H9 (cell line): ENCODE data around the gene ST3GAL5. TPM values are rescaled to one million over a fixed set of nuclear protein-coding genes. Genes with fewer than 3 reads are reported as not detected.

ENCODE experiments used
- DNase-seq: peaks from one replicate; pipeline ENCODE4 v3.0.0-alpha.2; 2017
- H2AFZ ChIP-seq: one replicate; pipeline ENCODE4 v1.6.1; 2013; ENCODE audit warnings: mild to moderate bottlenecking, low read length, control low read depth, moderate library complexity
- H2AK5ac ChIP-seq: 2 replicates; pipeline ENCODE4 v1.6.1; 2013; ENCODE audit warnings: low read length, control low read depth, mixed read lengths; ENCODE audit not compliant: insufficient read length
- H2BK120ac ChIP-seq: one replicate; pipeline ENCODE4 v1.6.1; 2013; ENCODE audit warnings: low read depth, mild to moderate bottlenecking, low read length, control low read depth, inconsistent platforms; ENCODE audit not compliant: poor library complexity, severe bottlenecking
- H2BK12ac ChIP-seq: 2 replicates; pipeline ENCODE4 v1.6.1; 2013; ENCODE audit warnings: low read length, control low read depth, mixed read lengths, low read depth; ENCODE audit not compliant: insufficient read length
- H2BK15ac ChIP-seq: 2 replicates; pipeline ENCODE4 v1.6.1; 2013; ENCODE audit warnings: low read depth, low read length, control low read depth
- H2BK20ac ChIP-seq: one replicate; pipeline ENCODE4 v1.6.1; 2013; ENCODE audit warnings: low read depth, mild to moderate bottlenecking, low read length, control low read depth, inconsistent platforms; ENCODE audit not compliant: poor library complexity, severe bottlenecking
- H2BK5ac ChIP-seq: 2 replicates; pipeline ENCODE4 v1.6.1; 2013; ENCODE audit warnings: low read length, control low read depth, mixed read lengths; ENCODE audit not compliant: insufficient read length
- H3K14ac ChIP-seq: 2 replicates; pipeline ENCODE4 v1.6.1; 2013; ENCODE audit warnings: low read length, control low read depth; ENCODE audit not compliant: insufficient read depth
- H3K18ac ChIP-seq: 2 replicates; pipeline ENCODE4 v1.6.1; 2013; ENCODE audit warnings: low read depth, mild to moderate bottlenecking, mixed read lengths, low read length, control low read depth; ENCODE audit not compliant: insufficient read length
- H3K23ac ChIP-seq: 2 replicates; pipeline ENCODE4 v1.6.1; 2013; ENCODE audit warnings: low read length, control low read depth, mixed read lengths, low read depth; ENCODE audit not compliant: insufficient read length
- H3K23me2 ChIP-seq: 2 replicates; pipeline ENCODE4 v1.6.1; 2013; ENCODE audit warnings: low read depth, mild to moderate bottlenecking, mixed read lengths, low read length, control low read depth; ENCODE audit not compliant: insufficient read length, poor library complexity, severe bottlenecking
- H3K27ac ChIP-seq: 2 replicates; pipeline ENCODE4 v1.5.1; 2013; ENCODE audit warnings: low read length, control low read depth, mixed read lengths, low read depth; ENCODE audit not compliant: insufficient read length
- H3K27me3 ChIP-seq: 2 replicates; pipeline ENCODE4 v1.6.1; 2013; ENCODE audit warnings: low read length, control low read depth, inconsistent platforms; ENCODE audit not compliant: insufficient read depth
- H3K4ac ChIP-seq: 2 replicates; pipeline ENCODE4 v1.6.1; 2013; ENCODE audit warnings: low read depth, mild to moderate bottlenecking, control low read depth, inconsistent platforms, low read length, moderate library complexity
- H3K4me1 ChIP-seq: 2 replicates; pipeline ENCODE4 v1.6.1; 2013; ENCODE audit warnings: low read length, control low read depth, inconsistent platforms; ENCODE audit not compliant: insufficient read depth
- H3K4me2 ChIP-seq: 2 replicates; pipeline ENCODE4 v1.6.1; 2013; ENCODE audit warnings: low read length, control low read depth, mixed read lengths; ENCODE audit not compliant: insufficient read length, insufficient read depth
- H3K56ac ChIP-seq: 2 replicates; pipeline ENCODE4 v1.6.1; 2013; ENCODE audit warnings: low read depth, mild to moderate bottlenecking, mixed read lengths, low read length, control low read depth; ENCODE audit not compliant: insufficient read length
- H3K79me1 ChIP-seq: 2 replicates; pipeline ENCODE4 v1.6.1; 2013; ENCODE audit warnings: low read depth, mild to moderate bottlenecking, moderate library complexity, low read length, control low read depth, inconsistent platforms; ENCODE audit not compliant: insufficient read depth, poor library complexity, severe bottlenecking
- H3K79me2 ChIP-seq: 2 replicates; pipeline ENCODE4 v1.6.1; 2013; ENCODE audit warnings: low read length, control low read depth, inconsistent platforms; ENCODE audit not compliant: insufficient read depth
- H3K9ac ChIP-seq: 2 replicates; pipeline ENCODE4 v1.6.1; 2013; ENCODE audit warnings: low read length, control low read depth, mixed read lengths; ENCODE audit not compliant: insufficient read length; ENCODE audit errors: extremely low read depth
- H3K9me3 ChIP-seq: one replicate; pipeline ENCODE4 v1.6.1; 2013; ENCODE audit warnings: low read depth, low read length, inconsistent platforms; ENCODE audit not compliant: control insufficient read depth
- H3T11ph ChIP-seq: one replicate; pipeline ENCODE4 v1.6.1; 2013; ENCODE audit warnings: mild to moderate bottlenecking, low read length, control low read depth, inconsistent platforms
- H4K20me1 ChIP-seq: one replicate; pipeline ENCODE4 v1.6.1; 2013; ENCODE audit not compliant: control insufficient read depth, insufficient read length, insufficient read depth
- H4K5ac ChIP-seq: 2 replicates; pipeline ENCODE4 v1.6.1; 2013; ENCODE audit warnings: low read depth, mild to moderate bottlenecking, mixed read lengths, low read length, control low read depth; ENCODE audit not compliant: insufficient read length
- H4K8ac ChIP-seq: replicated peaks from 2 replicates; pipeline ENCODE4 v1.6.1; 2013; ENCODE audit warnings: low read length, control low read depth, mixed read lengths, low read depth; ENCODE audit not compliant: insufficient read length
- H4K91ac ChIP-seq: 2 replicates; pipeline ENCODE4 v1.6.1; 2013; ENCODE audit warnings: low read depth, mild to moderate bottlenecking, moderate library complexity, mixed read lengths, low read length, control low read depth; ENCODE audit not compliant: insufficient read length
- H3K27ac Mint-ChIP-seq, 3 experiments: 2 replicates in 2 of 3; 3 replicates in 1 of 3; pipeline ENCODE4 v1.8.0; 2020 to 2021; ENCODE audit warnings: mixed read lengths in 3 of 3, mild to moderate bottlenecking in 1 of 3, moderate library complexity in 1 of 3
- H3K27me3 Mint-ChIP-seq: 2 replicates; pipeline ENCODE4 v1.8.0; 2021; ENCODE audit warnings: low read depth, mild to moderate bottlenecking, moderate library complexity, mixed read lengths
- H3K36me3 Mint-ChIP-seq, 3 experiments: 2 replicates in 2 of 3; 3 replicates in 1 of 3; pipeline ENCODE4 v1.8.0; 2020 to 2021; ENCODE audit warnings: low read depth in 3 of 3, mixed read lengths in 3 of 3; ENCODE audit not compliant: insufficient read depth in 1 of 3
- H3K4me1 Mint-ChIP-seq, 2 experiments: 2 replicates each; pipeline ENCODE4 v1.8.0; 2020; ENCODE audit warnings: mixed read lengths in 2 of 2
- H3K4me3 Mint-ChIP-seq, 2 experiments: 2 replicates in 1 of 2; 3 replicates in 1 of 2; pipeline ENCODE4 v1.8.0; 2020 to 2021; ENCODE audit warnings: mild to moderate bottlenecking in 2 of 2, mixed read lengths in 2 of 2, moderate library complexity in 1 of 2
- H3K9me3 Mint-ChIP-seq, 2 experiments: 2 replicates in 1 of 2; 3 replicates in 1 of 2; pipeline ENCODE4 v1.8.0; 2020; ENCODE audit warnings: mild to moderate bottlenecking in 2 of 2, mixed read lengths in 2 of 2, moderate library complexity in 1 of 2
- CTCF ChIP-seq: fragments of 200-600 bp; sonication (generic); conservative IDR thresholded peaks from 3 replicates; pipeline ENCODE4 v1.8.0; 2021; ENCODE audit warnings: antibody characterized with exemption, mild to moderate bottlenecking
- WGBS: extraction: QIAGEN DNeasy Blood & Tissue Kit; methylation state at CpG from one replicate; pipeline ENCODE4 v1.1.7; 2013; ENCODE audit warnings: missing lambda C conversion rate, low lambda C conversion rate, mixed read lengths; ENCODE audit not compliant: insufficient read length; ENCODE audit errors: extremely low coverage; 5-methylcytosine and 5-hydroxymethylcytosine counted together
- total RNA-seq: library from RNA; stranded (reverse); gene quantifications from 2 replicates; pipeline ENCODE4 v1.2.1, GENCODE V29; 2021

Gene ST3GAL5
- total RNA-seq, 1 experiment from 2014 or later: 3.3 TPM

- H3K4me1 ChIP-seq: no peaks in the 10 kb centered on the region
- no peak overlapping the region for H3K4me2 ChIP-seq
- no peak overlapping the region for H3K4ac ChIP-seq
- H2BK15ac ChIP-seq: no peak overlapping the region
- H3K9me3 ChIP-seq: no peaks in the 10 kb centered on the region
- H3K23me2 ChIP-seq: no peaks in the 10 kb centered on the region
- TF ChIP-seq CTCF: no peak
- no peak overlapping the region for H3K56ac ChIP-seq
- no peak overlapping the region for H3K14ac ChIP-seq
- H4K91ac ChIP-seq: no peak overlapping the region
- H2AK5ac ChIP-seq: no peak overlapping the region
- H3K4me1 Mint-ChIP-seq: peaks cover 0 to 6% of the 10 kb centered on the region in 2 experiments; a peak in 2 of 4 replicates
- no peak overlapping the region for H4K5ac ChIP-seq
- no peak overlapping the region for H2BK12ac ChIP-seq
- no peaks in the 10 kb centered on the region for H3K36me3 Mint-ChIP-seq
- no peak overlapping the region for H2AFZ ChIP-seq
- no peak overlapping the region for H3K9ac ChIP-seq
- H3K27me3 ChIP-seq: no peaks in the 10 kb centered on the region
- no CpG with 5 or more reads among the region's 4 CpGs for WGBS
- H3K27me3 Mint-ChIP-seq: peaks cover 12% of the 10 kb centered on the region
- no peak overlapping the region for H2BK20ac ChIP-seq
- H3T11ph ChIP-seq: no peak overlapping the region
- no peak overlapping the region for H2BK120ac ChIP-seq
- no peak overlapping the region for H3K27ac ChIP-seq
- no peak overlapping the region for H3K23ac ChIP-seq
- H2BK5ac ChIP-seq: no peak overlapping the region
- H3K27ac Mint-ChIP-seq: no peak overlapping the region
- no peaks in the 10 kb centered on the region for H4K20me1 ChIP-seq
- H3K79me1 ChIP-seq: no peaks in the 10 kb centered on the region
- no peaks in the 10 kb centered on the region for H3K79me2 ChIP-seq
- H3K9me3 Mint-ChIP-seq: no peaks in the 10 kb centered on the region
- H3K4me3 Mint-ChIP-seq: no peak overlapping the region
- no peak overlapping the region for H3K18ac ChIP-seq
- no peak overlapping the region for H4K8ac ChIP-seq
- DNase-seq: no peak
These were observed 98.8 kb downstream of the ST3GAL5 start for GRCh38 chr2:85790032-85790431.
